Fibroblast of lung (primary cell): ENCODE results near the gene GUF1.

Experiments
- EZH2 ChIP-seq: IDR thresholded peaks from 2 replicates; pipeline ENCODE4 v1.5.1; 2012; ENCODE audit warnings: low read length, control low read depth, mild to moderate bottlenecking; ENCODE audit errors: missing control alignments
- TF ChIP-seq, protein P1 (sequence below), 2 donors: IDR thresholded peaks in 1 of 2; conservative IDR thresholded peaks in 1 of 2; 1 replicate in 1 of 2; 2 replicates in 1 of 2; pipeline ENCODE4 v1.5.1; 2011 to 2012; ENCODE audit warnings: low read length in 2 of 2, control low read depth in 1 of 2, inconsistent platforms in 1 of 2, low read depth in 1 of 2, mild to moderate bottlenecking in 1 of 2

DNA sequence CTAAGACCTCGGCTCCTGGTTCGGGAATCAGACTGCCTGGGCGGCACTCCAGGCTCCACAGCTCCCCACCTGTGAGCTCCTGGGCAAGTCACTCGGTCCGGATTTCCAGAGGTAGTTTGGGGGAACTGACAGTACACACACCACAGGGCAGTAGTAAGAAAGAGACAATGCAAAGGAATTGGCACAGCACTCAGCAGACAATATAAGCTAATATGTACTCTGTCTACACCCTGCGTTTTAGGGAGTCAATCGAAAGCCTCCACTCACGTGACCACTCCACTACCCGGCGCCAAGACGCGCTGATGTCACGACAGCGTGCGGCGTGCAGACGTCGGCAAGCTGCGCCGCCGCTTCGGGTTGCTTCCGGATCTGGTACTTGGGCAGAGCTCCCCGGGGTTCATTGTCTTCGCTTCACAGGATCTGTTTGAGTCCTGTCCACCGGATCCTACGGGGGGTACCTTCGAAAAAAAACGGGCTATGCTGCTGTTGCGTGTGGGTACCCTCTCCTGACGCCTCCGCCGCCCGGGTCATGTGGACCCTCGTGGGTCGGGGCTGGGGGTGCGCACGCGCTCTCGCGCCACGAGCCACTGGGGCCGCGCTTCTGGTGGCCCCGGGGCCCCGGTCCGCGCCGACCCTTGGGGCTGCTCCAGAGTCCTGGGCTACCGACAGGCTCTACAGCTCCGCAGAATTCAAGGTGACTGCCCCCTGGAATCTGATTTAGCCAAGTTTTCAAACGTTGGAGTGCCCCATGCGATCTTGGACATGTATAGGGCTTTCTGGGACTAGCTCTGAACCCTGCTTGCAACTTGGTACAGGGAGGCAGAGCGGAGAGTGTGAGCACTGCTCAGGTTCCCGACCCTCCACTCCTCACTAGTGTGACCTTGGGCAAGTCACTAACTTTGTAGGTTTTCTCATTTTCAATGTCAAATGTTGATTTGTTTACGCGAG is at the start of gene GUF1:
- TF ChIP-seq, protein P1, sequence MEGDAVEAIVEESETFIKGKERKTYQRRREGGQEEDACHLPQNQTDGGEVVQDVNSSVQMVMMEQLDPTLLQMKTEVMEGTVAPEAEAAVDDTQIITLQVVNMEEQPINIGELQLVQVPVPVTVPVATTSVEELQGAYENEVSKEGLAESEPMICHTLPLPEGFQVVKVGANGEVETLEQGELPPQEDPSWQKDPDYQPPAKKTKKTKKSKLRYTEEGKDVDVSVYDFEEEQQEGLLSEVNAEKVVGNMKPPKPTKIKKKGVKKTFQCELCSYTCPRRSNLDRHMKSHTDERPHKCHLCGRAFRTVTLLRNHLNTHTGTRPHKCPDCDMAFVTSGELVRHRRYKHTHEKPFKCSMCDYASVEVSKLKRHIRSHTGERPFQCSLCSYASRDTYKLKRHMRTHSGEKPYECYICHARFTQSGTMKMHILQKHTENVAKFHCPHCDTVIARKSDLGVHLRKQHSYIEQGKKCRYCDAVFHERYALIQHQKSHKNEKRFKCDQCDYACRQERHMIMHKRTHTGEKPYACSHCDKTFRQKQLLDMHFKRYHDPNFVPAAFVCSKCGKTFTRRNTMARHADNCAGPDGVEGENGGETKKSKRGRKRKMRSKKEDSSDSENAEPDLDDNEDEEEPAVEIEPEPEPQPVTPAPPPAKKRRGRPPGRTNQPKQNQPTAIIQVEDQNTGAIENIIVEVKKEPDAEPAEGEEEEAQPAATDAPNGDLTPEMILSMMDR (conservative IDR thresholded peaks at IDR 0.05 in 1 of 2, IDR thresholded peaks at IDR 0.05 in 1 of 2; ENCODE audit: low read depth in 1 of 2, low read length in 2 of 2) = no peak
- TF ChIP-seq EZH2 = no peak
